Tibial nerve (tissue), 4 donors: ENCODE results near the gene SLC35A5.

Experiments used
- EP300 ChIP-seq, 2 donors: sonication (generic); formaldehyde crosslinking; IDR thresholded peaks; one replicate each; pipeline ENCODE4 v1.6.1; 2017; ENCODE audit warnings: antibody characterized with exemption in 2 of 2, mild to moderate bottlenecking in 1 of 2
- POLR2A ChIP-seq, 2 donors: fragments of 450-650 bp; IDR thresholded peaks; one replicate each; pipeline ENCODE4 v1.6.1; 2017; ENCODE audit warnings: antibody characterized with exemption in 2 of 2, mild to moderate bottlenecking in 2 of 2, moderate library complexity in 2 of 2
- TF ChIP-seq, protein P1 (sequence below), 5 experiments: fragments of 200-600 bp in 3 of 5; fragments of 450-650 bp in 2 of 5; sonication (generic) in 3 of 5; IDR thresholded peaks; one replicate each; pipeline ENCODE4 v1.5.1; 2016 to 2019; ENCODE audit warnings: antibody characterized with exemption in 5 of 5, mild to moderate bottlenecking in 3 of 5, moderate library complexity in 2 of 5

DNA sequence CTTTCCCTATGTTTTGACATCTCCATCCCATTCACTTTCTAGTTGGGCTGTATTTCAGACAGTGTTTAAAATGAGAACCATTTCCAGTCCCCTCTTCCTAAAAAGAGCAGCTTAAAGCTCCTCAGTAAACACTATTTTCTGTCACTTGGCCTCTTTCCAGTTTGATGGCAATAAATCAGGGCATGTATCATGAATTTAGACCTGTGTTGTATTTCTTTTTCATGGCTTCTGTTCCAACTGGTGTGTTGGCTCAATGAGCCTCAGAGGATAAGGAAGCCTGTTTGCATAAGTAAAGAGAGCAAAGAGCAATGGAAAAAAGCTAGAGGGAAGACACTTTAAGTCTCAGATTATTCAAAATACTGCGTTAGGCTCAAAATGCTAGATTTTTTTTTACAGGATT lies 71.9 kb downstream of the SLC35A5 start:
- TF ChIP-seq, protein P1, sequence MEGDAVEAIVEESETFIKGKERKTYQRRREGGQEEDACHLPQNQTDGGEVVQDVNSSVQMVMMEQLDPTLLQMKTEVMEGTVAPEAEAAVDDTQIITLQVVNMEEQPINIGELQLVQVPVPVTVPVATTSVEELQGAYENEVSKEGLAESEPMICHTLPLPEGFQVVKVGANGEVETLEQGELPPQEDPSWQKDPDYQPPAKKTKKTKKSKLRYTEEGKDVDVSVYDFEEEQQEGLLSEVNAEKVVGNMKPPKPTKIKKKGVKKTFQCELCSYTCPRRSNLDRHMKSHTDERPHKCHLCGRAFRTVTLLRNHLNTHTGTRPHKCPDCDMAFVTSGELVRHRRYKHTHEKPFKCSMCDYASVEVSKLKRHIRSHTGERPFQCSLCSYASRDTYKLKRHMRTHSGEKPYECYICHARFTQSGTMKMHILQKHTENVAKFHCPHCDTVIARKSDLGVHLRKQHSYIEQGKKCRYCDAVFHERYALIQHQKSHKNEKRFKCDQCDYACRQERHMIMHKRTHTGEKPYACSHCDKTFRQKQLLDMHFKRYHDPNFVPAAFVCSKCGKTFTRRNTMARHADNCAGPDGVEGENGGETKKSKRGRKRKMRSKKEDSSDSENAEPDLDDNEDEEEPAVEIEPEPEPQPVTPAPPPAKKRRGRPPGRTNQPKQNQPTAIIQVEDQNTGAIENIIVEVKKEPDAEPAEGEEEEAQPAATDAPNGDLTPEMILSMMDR (IDR thresholded peaks at IDR 0.05): no peak
- TF ChIP-seq EP300 (IDR thresholded peaks at IDR 0.05) (no peak), POLR2A (IDR thresholded peaks at IDR 0.05) (no peak)
